ENCODE measurements around the gene RAD1.
"Not testable (repeated sequence)": the region's sequence is repeated elsewhere in the genome, so short reads cannot be mapped to it uniquely, and the experiment has no call there.

RAD1 gene, protein sequence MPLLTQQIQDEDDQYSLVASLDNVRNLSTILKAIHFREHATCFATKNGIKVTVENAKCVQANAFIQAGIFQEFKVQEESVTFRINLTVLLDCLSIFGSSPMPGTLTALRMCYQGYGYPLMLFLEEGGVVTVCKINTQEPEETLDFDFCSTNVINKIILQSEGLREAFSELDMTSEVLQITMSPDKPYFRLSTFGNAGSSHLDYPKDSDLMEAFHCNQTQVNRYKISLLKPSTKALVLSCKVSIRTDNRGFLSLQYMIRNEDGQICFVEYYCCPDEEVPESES

GRCh38 chr5:34915139-34915855 lies at the start of gene RAD1, which contains the start of gene BRIX1:
TSS of gene RAD1 (minus strand) at chr5:34915504. CDS start at chr5:34914892, 612 bp downstream.
TSS of gene BRIX1 (plus strand) at chr5:34915711. CDS start at chr5:34915739, 28 bp downstream.
- DNase-seq: peak; percentile 95

GRCh38 chr5:34959323-34959722 lies 44.0 kb upstream of the RAD1 start:
- DNase-seq: no peak

- no peak for DNase-seq
Measured at GRCh38 chr5:34957857-34958690, 42.8 kb upstream of the RAD1 start.

DNA sequence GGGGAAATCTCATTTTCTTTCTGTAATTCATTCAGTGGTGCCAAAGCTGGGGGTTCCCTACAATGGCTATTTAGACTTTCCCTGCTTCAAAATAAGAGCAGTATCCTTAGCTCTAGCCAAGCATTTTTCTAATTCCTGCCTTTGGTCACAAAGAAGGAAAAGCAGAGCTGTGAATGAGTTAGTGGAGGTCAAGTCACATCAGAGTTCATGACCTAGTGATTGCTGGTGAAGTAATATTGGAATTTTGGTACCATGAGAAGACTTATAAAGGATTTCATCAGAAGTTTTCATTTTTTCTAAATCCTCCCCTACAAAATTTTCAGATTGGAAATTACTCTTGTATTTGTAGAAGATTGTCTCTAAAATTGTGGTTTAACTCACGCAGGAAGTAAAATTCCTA lies 42.0 kb upstream of the RAD1 start:
- DNase-seq: no peak

DNA sequence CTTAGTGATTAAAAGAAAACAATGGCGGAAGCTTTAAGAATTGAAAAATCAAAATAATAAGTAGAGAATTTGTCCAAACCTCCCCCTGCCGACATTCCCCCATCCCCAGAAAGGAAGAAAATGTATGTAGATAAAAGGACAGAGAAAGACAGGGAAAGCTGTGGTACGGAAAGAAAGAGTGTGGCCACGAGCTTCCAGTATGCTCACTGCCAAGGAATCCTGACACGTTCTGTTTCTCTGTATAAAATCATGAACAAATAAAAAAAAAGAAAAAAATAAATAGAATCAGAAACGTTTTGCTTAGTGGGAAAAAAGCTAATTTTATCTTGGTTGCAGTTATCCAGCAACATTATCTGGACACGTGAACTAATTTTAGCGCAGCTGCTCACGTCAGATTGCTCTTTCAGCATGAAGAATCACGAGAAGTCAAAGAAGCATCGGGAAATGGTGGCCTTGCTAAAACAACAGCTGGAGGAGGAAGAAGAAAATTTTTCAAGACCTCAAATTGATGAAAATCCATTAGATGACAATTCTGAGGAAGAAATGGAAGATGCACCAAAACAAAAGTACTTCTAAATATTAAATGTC lies 29.2 kb upstream of the RAD1 start:
- DNase-seq: no peak

DNA sequence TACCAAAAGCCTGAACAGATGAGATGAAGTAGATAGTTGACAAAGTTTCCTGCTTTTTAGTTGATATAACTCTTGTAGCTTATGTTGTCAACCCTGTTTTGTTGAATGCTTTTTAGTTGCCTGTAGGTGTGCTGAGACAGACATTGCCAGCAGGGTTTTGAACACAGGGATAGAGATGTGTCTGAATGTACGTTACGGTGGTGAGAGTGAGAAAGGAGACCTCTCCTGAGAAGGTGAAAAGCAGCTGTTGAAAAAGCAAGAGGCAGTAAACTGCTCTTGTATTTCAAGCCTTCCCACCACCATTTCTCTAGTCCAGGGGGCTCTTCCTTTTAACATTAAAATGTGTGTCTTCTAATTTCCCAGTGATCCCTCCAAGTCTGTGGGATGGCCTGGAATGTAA lies 28.7 kb upstream of the RAD1 start:
- DNase-seq: no peak

GRCh38 chr5:34941936-34942335 lies 26.6 kb upstream of the RAD1 start:
- DNase-seq: no peak

GRCh38 chr5:34932947-34933346 lies 17.6 kb upstream of the RAD1 start:
- no peak for DNase-seq

- no peak for DNase-seq
Measured at GRCh38 chr5:34930870-34931269, 15.6 kb upstream of the RAD1 start.

- DNase-seq: no peak
Measured at GRCh38 chr5:34930462-34930844, 15.1 kb upstream of the RAD1 start.

DNA sequence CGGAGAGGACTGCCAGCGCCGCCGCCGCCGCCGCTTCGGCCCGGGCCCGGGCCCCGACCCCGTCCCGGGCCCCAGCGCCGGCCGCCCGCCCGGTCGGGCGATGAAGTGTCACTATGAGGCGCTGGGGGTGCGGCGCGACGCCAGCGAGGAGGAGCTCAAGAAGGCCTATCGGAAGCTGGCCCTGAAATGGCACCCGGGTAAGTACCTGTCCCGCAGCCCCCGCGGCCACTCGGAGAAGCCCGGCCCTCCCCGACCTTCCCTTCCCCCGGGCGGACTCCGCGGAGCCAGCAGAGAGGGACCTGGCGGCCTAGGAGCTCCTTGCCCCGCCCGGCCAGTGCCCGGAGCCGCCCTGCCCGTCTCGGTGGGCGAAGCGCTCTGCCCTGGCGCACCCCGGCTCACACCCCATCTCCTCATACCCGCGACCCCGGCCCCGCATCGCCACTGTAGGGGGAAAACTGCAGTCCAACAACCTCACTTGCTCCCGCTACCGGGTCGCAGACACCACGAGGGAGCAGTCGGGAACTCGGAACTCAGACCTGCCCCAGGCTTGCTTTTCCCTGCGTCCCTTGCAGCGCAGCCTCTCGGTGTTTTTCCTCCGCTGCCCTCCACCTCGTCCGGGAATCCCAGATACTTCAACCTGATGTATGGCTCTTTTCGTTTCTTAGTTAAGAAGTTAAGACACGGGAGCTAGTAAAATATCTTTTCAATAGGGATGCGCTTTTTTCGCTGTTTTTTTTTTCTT lies 14.6 kb upstream of the RAD1 start:
- peak; percentile 85 for DNase-seq

DNA sequence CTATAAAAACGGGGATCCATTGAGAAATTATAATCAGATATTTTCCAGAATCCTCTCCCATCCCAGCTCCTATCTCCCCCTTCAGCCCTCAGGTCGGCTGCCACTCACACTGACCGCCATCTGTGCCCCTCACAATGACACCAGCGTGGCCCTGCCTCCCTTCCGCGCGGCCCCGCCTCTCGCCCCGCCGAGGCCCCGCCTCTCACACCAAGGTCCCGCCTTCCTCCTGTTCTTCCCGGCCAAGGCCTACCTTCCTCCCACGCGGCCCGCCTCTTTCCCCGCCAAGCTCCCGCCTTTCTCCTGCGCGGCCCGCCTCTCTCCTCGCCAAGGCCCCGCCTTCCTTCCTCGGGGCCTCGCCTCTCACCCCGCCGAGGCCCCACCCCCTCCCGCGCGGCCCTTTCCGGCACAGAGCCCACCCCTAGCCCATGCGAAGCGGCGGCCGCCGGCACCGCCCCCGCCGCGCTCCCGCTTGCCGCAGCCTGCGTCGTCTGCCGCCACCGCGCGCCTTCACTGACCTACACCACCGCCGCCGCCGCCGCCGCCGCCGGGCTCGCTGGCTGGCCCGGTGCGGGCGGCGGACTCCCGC lies 13.9 kb upstream of the RAD1 start, which contains the start of gene DNAJC21:
Gene DNAJC21, plus strand, starts transcription at position 426 of the 586 bp plus-strand sequence. CDS start 261 bp downstream, outside the sequence.
- peak; percentile 98 for DNase-seq

DNA sequence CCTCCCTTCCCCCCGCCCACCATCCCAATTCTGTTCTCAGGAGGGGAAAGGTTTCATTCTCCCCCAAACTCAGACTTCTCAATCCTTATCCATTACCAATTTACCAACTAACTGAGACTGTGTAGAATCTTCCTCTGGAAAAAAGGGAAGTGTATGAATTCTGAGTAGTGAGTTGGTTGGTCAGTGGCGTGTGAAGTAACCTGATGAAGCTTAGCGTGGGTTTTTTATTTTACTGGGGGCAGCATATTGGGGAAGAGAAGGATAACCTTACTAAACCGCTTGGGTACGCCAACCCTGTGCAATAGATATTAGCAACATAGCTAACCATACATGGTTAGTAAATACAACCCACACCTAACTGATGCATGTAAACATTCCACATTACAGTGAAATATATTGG lies 13.0 kb upstream of the RAD1 start:
- DNase-seq: no peak

GRCh38 chr5:34927785-34928184 lies 12.5 kb upstream of the RAD1 start:
- no peak for DNase-seq

DNA sequence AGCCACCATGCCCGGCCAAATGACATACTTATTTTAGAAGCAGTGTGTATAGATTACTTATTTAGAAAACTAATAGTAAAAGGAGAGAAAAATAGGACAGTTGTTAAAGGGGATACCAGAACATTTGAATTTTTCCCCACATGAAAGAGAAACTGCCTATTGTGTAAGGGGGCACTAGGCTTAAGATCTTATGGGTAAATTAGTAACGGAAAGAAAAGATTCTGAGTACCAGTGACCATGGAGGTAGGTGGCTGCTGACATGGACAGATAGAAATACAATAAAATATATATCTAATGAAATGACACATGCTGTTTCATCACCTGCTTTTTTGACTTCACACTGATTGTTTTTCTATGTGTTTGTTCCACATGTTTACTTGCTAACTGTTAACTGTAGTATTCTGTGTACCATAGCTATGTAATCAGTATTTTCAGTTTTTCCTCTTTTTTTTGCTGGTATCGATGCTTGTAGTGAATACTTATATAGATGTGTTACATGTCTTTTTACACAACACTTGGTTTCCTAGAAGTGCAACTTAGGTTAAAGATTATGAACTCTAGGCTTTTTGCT lies 11.1 kb upstream of the RAD1 start:
- no peak for DNase-seq

GRCh38 chr5:34924462-34924765 lies 9.1 kb upstream of the RAD1 start:
- no peak for DNase-seq

DNA sequence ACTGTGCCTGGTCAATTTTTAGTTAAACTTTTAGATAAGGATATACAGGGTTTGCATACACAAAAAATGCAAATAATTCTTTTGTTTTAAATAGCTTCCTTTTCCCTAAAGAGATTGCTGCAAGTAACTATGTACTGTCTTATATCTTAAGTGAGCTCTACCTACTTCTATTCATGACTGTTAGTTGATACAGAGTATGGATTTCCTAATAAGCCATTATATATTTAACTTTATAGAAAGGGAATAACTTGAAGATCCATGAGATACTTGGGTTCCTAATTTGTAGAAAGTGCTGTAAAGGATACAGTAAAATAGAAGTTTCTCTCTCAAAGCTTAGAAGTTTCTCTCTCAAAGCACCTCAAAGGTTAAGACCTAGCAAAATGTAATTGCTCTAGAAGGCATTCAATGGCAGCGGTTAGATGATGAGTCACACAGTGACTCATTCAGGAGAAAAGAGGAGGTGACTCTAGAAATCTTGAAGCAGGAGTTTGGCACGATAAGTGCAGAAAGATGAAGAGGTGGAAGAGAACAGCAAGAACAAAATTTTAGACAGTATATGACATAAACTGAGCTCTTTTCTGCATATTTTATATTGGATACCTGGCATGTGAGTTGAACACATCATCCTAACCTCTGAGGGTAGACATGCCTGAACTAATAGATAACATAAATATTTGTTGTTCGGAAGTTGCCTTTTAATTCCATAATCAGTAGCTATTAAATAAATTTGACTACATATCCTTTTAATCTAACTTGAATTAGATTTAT lies 8.6 kb upstream of the RAD1 start:
- peak; percentile 36 for DNase-seq

DNA sequence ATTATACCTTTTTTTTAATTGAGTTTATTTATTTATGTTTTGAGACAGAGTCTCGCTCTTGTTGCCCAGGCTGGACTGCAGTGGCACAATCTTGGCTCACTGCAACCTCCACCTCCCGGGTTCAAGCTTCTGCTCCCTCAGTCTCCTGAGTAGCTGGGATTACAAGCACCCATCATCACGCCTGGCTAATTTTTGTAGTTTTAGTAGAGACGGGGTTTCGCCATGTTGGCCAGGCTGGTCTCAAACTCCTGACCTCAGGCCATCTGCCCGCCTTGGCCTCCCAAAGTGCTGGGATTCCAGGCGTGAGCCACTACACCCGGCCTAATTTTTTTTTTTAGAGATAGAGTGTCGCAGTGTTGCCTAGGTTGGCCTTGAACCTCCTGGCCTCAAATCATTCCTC lies 8.0 kb upstream of the RAD1 start:
- DNase-seq: not testable (repeated sequence)

- DNase-seq: no peak
Measured at GRCh38 chr5:34919077-34919476, 3.8 kb upstream of the RAD1 start.

- DNase-seq: no peak
Measured at GRCh38 chr5:34918025-34918424, 2.7 kb upstream of the RAD1 start.

GRCh38 chr5:34916518-34916917 lies 1.2 kb upstream of the RAD1 start:
- no peak for DNase-seq

Data from activated naive CD4-positive, alpha-beta T cell treated with Interleukin-2 at 50 U/mL for 16 hours (primary cell).